Nephron progenitor cell (in vitro differentiated cells): ENCODE data around the gene CCDC157.
"Not testable (repeated sequence)": the region's sequence is repeated elsewhere in the genome, so short reads cannot be mapped to it uniquely, and the experiment has no call there.

ENCODE experiments used
- DNase-seq: peaks from one replicate; pipeline ENCODE4 v3.0.0; 2021
- H3K27ac Mint-ChIP-seq: 2 replicates; pipeline ENCODE4 v1.8.0; 2021; ENCODE audit warnings: mild to moderate bottlenecking, moderate library complexity, mixed read lengths
- H3K27me3 Mint-ChIP-seq: 2 replicates; pipeline ENCODE4 v1.8.0; 2021; ENCODE audit warnings: mild to moderate bottlenecking, low read depth, mixed read lengths; ENCODE audit not compliant: poor library complexity
- H3K36me3 Mint-ChIP-seq: 2 replicates; pipeline ENCODE4 v1.8.0; 2021; ENCODE audit warnings: low read depth, mixed read lengths
- H3K4me1 Mint-ChIP-seq: 2 replicates; pipeline ENCODE4 v1.8.0; 2021; ENCODE audit warnings: mixed read lengths
- H3K4me3 Mint-ChIP-seq: 2 replicates; pipeline ENCODE4 v1.8.0; 2021; ENCODE audit warnings: mild to moderate bottlenecking, moderate library complexity, mixed read lengths
- H3K9me3 Mint-ChIP-seq: 2 replicates; pipeline ENCODE4 v1.8.0; 2021; ENCODE audit warnings: mild to moderate bottlenecking, moderate library complexity, mixed read lengths
- TF ChIP-seq, protein P1 (sequence below): fragments of 200-600 bp; sonication (generic); IDR thresholded peaks from 2 replicates; pipeline ENCODE4 v1.5.0; 2021; ENCODE audit warnings: antibody characterized with exemption

Gene CCDC157

DNA sequence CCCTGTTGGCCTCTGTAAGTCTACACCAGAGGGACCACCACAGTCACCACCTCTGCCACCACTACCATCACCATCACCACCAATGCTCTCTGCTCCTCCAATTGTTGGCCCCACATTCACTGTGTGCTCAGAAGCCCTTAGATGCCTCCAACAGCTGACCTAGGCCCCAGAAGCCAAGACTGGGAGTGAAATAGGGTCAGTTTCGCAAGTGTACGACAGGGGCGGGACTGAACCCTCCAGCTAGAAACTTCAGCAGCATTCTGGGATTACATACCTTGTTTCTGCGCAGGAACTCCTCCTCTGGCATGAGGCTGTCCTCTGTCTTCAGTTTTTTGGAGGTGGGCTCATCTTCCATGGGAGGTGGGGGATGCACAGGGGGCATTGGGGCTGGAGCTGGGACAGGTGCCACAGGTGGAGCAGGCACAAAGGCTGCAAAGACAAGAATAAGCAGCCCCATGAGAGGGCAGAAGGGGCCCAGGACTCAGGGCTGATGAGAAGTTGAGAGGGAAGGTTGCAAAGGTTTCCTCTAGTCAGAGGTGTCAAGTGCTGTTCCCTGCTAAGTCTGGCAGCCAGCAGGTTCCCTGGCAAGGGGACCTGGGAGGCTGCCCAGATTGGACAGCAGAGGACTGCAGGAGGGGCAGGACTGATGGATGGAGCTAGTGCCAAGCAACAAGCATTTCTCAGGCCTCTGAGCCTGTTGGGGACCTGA is 19.9 kb upstream of the CCDC157 start:
- no peaks in the 10 kb centered on the region for H3K9me3 Mint-ChIP-seq
- H3K27ac Mint-ChIP-seq, result no peak overlapping the region
- no peaks in the 10 kb centered on the region for H3K27me3 Mint-ChIP-seq
- no peak overlapping the region for H3K4me3 Mint-ChIP-seq
- H3K36me3 Mint-ChIP-seq, result peaks cover 78% of the 10 kb centered on the region
- TF ChIP-seq, protein P1, sequence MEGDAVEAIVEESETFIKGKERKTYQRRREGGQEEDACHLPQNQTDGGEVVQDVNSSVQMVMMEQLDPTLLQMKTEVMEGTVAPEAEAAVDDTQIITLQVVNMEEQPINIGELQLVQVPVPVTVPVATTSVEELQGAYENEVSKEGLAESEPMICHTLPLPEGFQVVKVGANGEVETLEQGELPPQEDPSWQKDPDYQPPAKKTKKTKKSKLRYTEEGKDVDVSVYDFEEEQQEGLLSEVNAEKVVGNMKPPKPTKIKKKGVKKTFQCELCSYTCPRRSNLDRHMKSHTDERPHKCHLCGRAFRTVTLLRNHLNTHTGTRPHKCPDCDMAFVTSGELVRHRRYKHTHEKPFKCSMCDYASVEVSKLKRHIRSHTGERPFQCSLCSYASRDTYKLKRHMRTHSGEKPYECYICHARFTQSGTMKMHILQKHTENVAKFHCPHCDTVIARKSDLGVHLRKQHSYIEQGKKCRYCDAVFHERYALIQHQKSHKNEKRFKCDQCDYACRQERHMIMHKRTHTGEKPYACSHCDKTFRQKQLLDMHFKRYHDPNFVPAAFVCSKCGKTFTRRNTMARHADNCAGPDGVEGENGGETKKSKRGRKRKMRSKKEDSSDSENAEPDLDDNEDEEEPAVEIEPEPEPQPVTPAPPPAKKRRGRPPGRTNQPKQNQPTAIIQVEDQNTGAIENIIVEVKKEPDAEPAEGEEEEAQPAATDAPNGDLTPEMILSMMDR, result no peak
- no peak for DNase-seq
- H3K4me1 Mint-ChIP-seq, result no peaks in the 10 kb centered on the region

DNA sequence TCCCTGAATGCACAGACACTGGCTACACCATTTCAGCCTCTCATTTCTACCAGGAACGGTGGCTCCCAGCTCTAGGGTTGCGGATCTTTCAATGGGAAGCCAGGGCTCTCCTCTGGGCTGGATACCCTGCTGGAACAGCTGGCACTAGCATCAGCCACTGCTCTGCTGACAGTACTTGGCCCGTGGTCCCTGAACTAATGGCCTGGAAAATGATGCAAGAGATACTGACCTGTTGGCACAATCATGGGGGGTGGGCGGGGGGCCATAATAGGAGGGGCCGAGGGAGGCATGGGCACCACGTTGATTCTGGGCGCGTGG is 19.4 kb upstream of the CCDC157 start:
- Mint-ChIP-seq H3K27ac (no peak overlapping the region), H3K4me3 (no peak overlapping the region), H3K27me3 (no peaks in the 10 kb centered on the region), H3K36me3 (peaks cover 80% of the 10 kb centered on the region), H3K9me3 (no peaks in the 10 kb centered on the region), H3K4me1 (no peaks in the 10 kb centered on the region)
- DNase-seq, result no peak
- TF ChIP-seq, protein P1, result no peak

DNA sequence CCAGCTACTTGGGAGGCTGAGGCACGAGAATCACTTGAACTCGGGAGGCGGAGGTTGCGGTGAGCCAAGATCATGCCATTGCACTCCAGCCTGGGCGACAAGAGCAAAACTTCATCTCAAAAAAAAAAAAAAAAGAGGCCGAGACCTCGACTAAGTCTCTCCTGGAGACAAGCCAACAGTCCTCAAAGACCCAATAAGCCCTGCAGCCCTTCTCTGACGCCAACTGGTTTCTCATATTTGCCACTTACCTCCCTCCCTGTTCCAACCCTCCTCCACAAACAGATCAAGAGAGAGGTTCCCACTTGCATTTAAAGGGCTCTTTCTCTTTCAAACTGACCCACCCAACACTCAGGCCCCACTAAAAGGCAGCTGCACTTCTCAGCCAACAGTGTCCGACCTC is 18.5 kb upstream of the CCDC157 start:
- not testable (repeated sequence) for H3K27ac Mint-ChIP-seq, H3K4me3 Mint-ChIP-seq, H3K9me3 Mint-ChIP-seq, DNase-seq, H3K4me1 Mint-ChIP-seq, H3K27me3 Mint-ChIP-seq
- peaks cover 82% of the 10 kb centered on the region for H3K36me3 Mint-ChIP-seq

DNA sequence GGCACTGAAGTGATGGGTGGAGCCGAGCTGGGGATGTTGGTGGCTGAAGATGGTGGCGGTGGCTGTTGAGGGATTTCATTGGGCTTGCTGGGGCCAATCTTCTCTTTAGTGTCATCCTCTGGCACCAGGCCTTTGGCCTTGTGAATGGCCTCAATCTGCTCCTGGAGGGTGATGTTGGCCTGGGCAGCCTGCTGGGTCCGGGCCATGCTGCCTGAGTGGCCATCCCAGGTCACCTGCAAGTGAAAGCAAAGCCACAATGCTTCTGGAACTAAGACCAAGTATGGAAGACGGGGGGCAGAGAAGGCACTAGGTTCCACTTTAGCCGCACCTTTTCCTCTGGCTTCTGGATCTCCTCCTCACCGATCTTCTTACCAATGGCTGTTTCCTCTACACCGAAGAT is 18.0 kb upstream of the CCDC157 start:
- no peak for DNase-seq
- H3K4me1 Mint-ChIP-seq, result no peaks in the 10 kb centered on the region
- peaks cover 82% of the 10 kb centered on the region for H3K36me3 Mint-ChIP-seq
- H3K9me3 Mint-ChIP-seq, result no peaks in the 10 kb centered on the region
- TF ChIP-seq, protein P1, result no peak
- H3K4me3 Mint-ChIP-seq, result no peak overlapping the region
- no peaks in the 10 kb centered on the region for H3K27me3 Mint-ChIP-seq
- no peak overlapping the region for H3K27ac Mint-ChIP-seq

DNA sequence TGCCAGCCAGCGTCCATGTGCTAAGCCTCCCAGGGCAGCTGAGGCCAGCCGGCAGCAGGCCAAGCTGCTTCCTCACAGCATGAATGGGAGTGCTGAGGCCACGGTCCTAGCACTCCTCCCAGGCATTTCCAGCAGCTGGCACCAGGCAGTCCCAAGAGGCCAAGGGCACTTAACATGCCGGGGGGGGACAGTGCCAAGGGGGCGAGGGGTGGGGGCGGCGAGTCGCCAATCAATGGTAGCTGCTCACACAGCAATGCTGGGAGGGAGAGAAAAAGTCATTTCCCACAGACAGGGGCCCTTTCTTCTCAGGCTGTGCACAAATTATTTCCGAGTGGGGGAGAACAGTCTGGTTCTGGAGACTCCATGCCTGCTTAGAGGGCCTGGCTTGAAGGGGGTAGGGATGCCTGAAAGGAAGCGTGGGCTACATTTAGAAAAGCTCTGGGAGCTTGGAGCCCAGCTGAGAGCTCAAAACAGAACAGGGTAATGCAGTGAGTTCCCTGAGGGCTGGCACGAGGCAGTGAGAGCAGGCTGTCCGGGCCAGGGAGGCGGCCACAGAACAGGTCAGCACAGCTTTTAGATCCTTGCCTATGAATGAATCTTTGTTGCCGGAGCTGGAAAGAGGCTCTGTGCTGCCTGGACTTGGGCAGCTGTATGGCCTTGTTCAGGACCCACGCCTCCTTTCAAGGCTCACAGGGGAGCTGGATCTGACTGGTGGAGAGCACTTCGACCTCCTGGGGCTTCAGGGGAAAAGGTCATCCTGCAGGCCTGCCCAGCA is 15.7 kb upstream of the CCDC157 start:
- DNase-seq, result no peak
- TF ChIP-seq, protein P1, result no peak
- Mint-ChIP-seq H3K27ac (no peak overlapping the region), H3K4me3 (no peak overlapping the region), H3K36me3 (peaks cover 80% of the 10 kb centered on the region), H3K9me3 (no peaks in the 10 kb centered on the region), H3K4me1 (no peaks in the 10 kb centered on the region), H3K27me3 (no peaks in the 10 kb centered on the region)

DNA sequence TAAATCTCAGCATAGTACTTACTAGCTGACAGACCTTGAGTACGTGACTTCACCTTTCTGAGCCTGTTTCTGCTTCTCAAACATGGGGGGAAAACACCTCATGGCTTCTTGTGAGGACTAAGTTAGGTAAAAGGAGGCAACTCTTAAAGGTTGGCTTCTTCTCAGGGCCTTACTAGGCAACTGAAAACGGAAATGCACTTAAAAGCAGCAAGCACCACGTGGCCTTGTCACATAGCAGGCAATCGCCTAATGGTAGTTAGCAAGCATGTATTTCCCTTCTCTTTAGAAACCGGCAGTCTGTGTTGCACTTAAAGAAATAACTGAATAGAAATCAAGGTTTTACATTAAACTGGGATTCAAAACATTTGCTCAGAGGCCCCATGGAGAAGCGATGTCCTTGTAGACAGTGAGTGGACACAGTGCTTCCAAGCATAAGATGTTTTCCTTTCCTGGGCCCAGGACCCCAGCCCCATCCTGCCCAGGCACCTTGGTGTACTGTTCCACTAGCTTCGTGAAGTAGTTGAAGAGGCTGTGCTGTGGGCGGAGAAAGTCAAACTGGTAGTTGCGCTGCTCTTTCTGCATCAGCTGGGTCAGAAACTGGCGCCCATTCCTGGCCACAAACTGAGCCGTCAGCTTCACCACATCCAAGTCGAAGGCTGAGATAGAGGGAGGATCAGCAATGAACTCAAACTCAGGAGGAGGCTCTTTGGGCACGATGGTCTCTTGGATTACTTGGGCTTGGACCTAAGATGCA is 12.2 kb upstream of the CCDC157 start:
- H3K4me1 Mint-ChIP-seq, result no peaks in the 10 kb centered on the region
- TF ChIP-seq, protein P1, result no peak
- no peaks in the 10 kb centered on the region for H3K9me3 Mint-ChIP-seq
- H3K36me3 Mint-ChIP-seq, result peaks cover 76% of the 10 kb centered on the region
- H3K4me3 Mint-ChIP-seq, result no peak overlapping the region
- no peak for DNase-seq
- H3K27me3 Mint-ChIP-seq, result no peaks in the 10 kb centered on the region
- H3K27ac Mint-ChIP-seq, result no peak overlapping the region
